ENCODE measurements around the gene CHURC1. TPM values are rescaled to one million over a fixed set of nuclear protein-coding genes. Genes with fewer than 3 reads are reported as not detected.
"Not testable (repeated sequence)": the region's sequence is repeated elsewhere in the genome, so short reads cannot be mapped to it uniquely, and the experiment has no call there.

The CHURC1 gene
- total RNA-seq, 2 donors from 2014 or later = 69.5 to 78.3 TPM

GRCh38 chr14:64879635-64880220 is 34.5 kb upstream of the CHURC1 start, which contains the start of gene SPTB:
Gene SPTB (minus strand): TSS chr14:64879907. CDS start chr14:64823094, 56,813 bp downstream.
- ATAC-seq = peak; percentile 78
- peaks cover 12% of the 10 kb centered on the region for H3K4me1 Mint-ChIP-seq
- H3K27me3 Mint-ChIP-seq = peaks cover 70% of the 10 kb centered on the region
- peak within 1 kb of the TSS; percentile 49 for H3K27ac Mint-ChIP-seq
- peaks cover 5% of the 10 kb centered on the region for H3K36me3 Mint-ChIP-seq (ENCODE audit: low read depth)
- H3K4me3 Mint-ChIP-seq = peak within 1 kb of the TSS; percentile 91
- H3K9me3 ChIP-seq (ENCODE audit: control insufficient read depth, low read length, poor library complexity, severe bottlenecking) = no peaks in the 10 kb centered on the region
- DNase-seq = peak; percentile 22 to 51 (median 44)

GRCh38 chr14:64880221-64881121 is 33.8 kb upstream of the CHURC1 start:
- peak; percentile 85 for ATAC-seq
- H3K27me3 Mint-ChIP-seq = peaks cover 64% of the 10 kb centered on the region

GRCh38 chr14:64885559-64885958 is 28.7 kb upstream of the CHURC1 start:
- DNase-seq (no peak), ATAC-seq (no peak)
- H3K4me3 Mint-ChIP-seq = no peak overlapping the region
- H3K27me3 Mint-ChIP-seq = peaks cover 54% of the 10 kb centered on the region
- no peak overlapping the region for H3K27ac Mint-ChIP-seq
- H3K4me1 Mint-ChIP-seq = peaks cover 8% of the 10 kb centered on the region
- no peaks in the 10 kb centered on the region for H3K9me3 ChIP-seq (ENCODE audit: control insufficient read depth, low read length, poor library complexity, severe bottlenecking)
- H3K36me3 Mint-ChIP-seq (ENCODE audit: low read depth) = peaks cover 6% of the 10 kb centered on the region

More at GRCh38 chr14:64880221-64881121, 33.8 kb upstream of the CHURC1 start:
- DNase-seq = peak; percentile 27 to 46 (median 38)
- peak overlapping the region; percentile 49 for H3K27ac Mint-ChIP-seq
- H3K4me3 Mint-ChIP-seq = peak overlapping the region; percentile 91
- peaks cover 5% of the 10 kb centered on the region for H3K36me3 Mint-ChIP-seq (ENCODE audit: low read depth)
- H3K9me3 ChIP-seq (ENCODE audit: control insufficient read depth, low read length, poor library complexity, severe bottlenecking) = no peaks in the 10 kb centered on the region
- peaks cover 12% of the 10 kb centered on the region for H3K4me1 Mint-ChIP-seq

GRCh38 chr14:64889352-64889751 is 24.9 kb upstream of the CHURC1 start:
- Mint-ChIP-seq H3K27me3 (peaks cover 38% of the 10 kb centered on the region), H3K4me1 (peaks cover 3% of the 10 kb centered on the region), H3K4me3 (no peak overlapping the region), H3K36me3 (ENCODE audit: low read depth) (peaks cover 2% of the 10 kb centered on the region), H3K27ac (no peak overlapping the region)
- DNase-seq = no peak
- H3K9me3 ChIP-seq (ENCODE audit: control insufficient read depth, low read length, poor library complexity, severe bottlenecking) = no peaks in the 10 kb centered on the region
- ATAC-seq = no peak

GRCh38 chr14:64891173-64891838 is 22.9 kb upstream of the CHURC1 start:
- no peak for ATAC-seq
- H3K27ac Mint-ChIP-seq = no peak overlapping the region
- no peaks in the 10 kb centered on the region for H3K9me3 ChIP-seq (ENCODE audit: control insufficient read depth, low read length, poor library complexity, severe bottlenecking)
- peaks cover 25% of the 10 kb centered on the region for H3K27me3 Mint-ChIP-seq
- peaks cover 3% of the 10 kb centered on the region for H3K4me1 Mint-ChIP-seq
- no peak overlapping the region for H3K4me3 Mint-ChIP-seq
- no peaks in the 10 kb centered on the region for H3K36me3 Mint-ChIP-seq (ENCODE audit: low read depth)
- no peak for DNase-seq

GRCh38 chr14:64891839-64892375 is 22.3 kb upstream of the CHURC1 start:
- no peaks in the 10 kb centered on the region for H3K36me3 Mint-ChIP-seq (ENCODE audit: low read depth)
- H3K9me3 ChIP-seq (ENCODE audit: control insufficient read depth, low read length, poor library complexity, severe bottlenecking) = no peaks in the 10 kb centered on the region
- DNase-seq (peak in 1 of 3 donors; percentile 15), ATAC-seq (peak; percentile 96)
- no peak overlapping the region for H3K27ac Mint-ChIP-seq
- H3K4me1 Mint-ChIP-seq = peaks cover 3% of the 10 kb centered on the region
- H3K4me3 Mint-ChIP-seq = no peak overlapping the region
- peaks cover 22% of the 10 kb centered on the region for H3K27me3 Mint-ChIP-seq

GRCh38 chr14:64899958-64900357 is 14.3 kb upstream of the CHURC1 start:
- peaks cover 9% of the 10 kb centered on the region for H3K36me3 Mint-ChIP-seq (ENCODE audit: low read depth)
- H3K4me1 Mint-ChIP-seq = peaks cover 4% of the 10 kb centered on the region
- no peak for DNase-seq
- ATAC-seq = no peak
- H3K9me3 ChIP-seq (ENCODE audit: control insufficient read depth, low read length, poor library complexity, severe bottlenecking) = no peaks in the 10 kb centered on the region
- peaks cover 45% of the 10 kb centered on the region for H3K27me3 Mint-ChIP-seq
- no peak overlapping the region for H3K4me3 Mint-ChIP-seq
- H3K27ac Mint-ChIP-seq = peak overlapping the region; percentile 29

GRCh38 chr14:64906022-64906421 is 8.2 kb upstream of the CHURC1 start:
- Mint-ChIP-seq H3K4me1 (peaks cover 6% of the 10 kb centered on the region), H3K36me3 (ENCODE audit: low read depth) (peaks cover 2% of the 10 kb centered on the region), H3K27me3 (peaks cover 54% of the 10 kb centered on the region), H3K4me3 (no peak overlapping the region), H3K27ac (no peak overlapping the region)
- no peak for ATAC-seq
- H3K9me3 ChIP-seq (ENCODE audit: control insufficient read depth, low read length, poor library complexity, severe bottlenecking) = no peaks in the 10 kb centered on the region
- DNase-seq = no peak

GRCh38 chr14:64910847-64911495 is 3.3 kb upstream of the CHURC1 start:
- Mint-ChIP-seq H3K4me3 (no peak overlapping the region), H3K27me3 (peaks cover 15% of the 10 kb centered on the region), H3K27ac (peak overlapping the region; percentile 37), H3K36me3 (ENCODE audit: low read depth) (no peaks in the 10 kb centered on the region), H3K4me1 (peaks cover 23% of the 10 kb centered on the region)
- no peak for ATAC-seq
- no peaks in the 10 kb centered on the region for H3K9me3 ChIP-seq (ENCODE audit: control insufficient read depth, low read length, poor library complexity, severe bottlenecking)
- no peak for DNase-seq

GRCh38 chr14:64912261-64912660 is 2.0 kb upstream of the CHURC1 start:
- DNase-seq = no peak
- peaks cover 29% of the 10 kb centered on the region for H3K4me1 Mint-ChIP-seq
- H3K36me3 Mint-ChIP-seq (ENCODE audit: low read depth) = no peaks in the 10 kb centered on the region
- H3K27ac Mint-ChIP-seq = no peak overlapping the region
- peaks cover 4% of the 10 kb centered on the region for H3K27me3 Mint-ChIP-seq
- ATAC-seq = no peak
- H3K4me3 Mint-ChIP-seq = no peak overlapping the region
- no peaks in the 10 kb centered on the region for H3K9me3 ChIP-seq (ENCODE audit: control insufficient read depth, low read length, poor library complexity, severe bottlenecking)

GRCh38 chr14:64913477-64913876 is 778 bp upstream of the CHURC1 start:
- H3K27me3 Mint-ChIP-seq; ATAC-seq; H3K4me3 Mint-ChIP-seq; H3K9me3 ChIP-seq (ENCODE audit: control insufficient read depth, low read length, poor library complexity, severe bottlenecking); DNase-seq; H3K36me3 Mint-ChIP-seq (ENCODE audit: low read depth): not testable (repeated sequence)
- H3K4me1 Mint-ChIP-seq = peaks cover 39% of the 10 kb centered on the region
- H3K27ac Mint-ChIP-seq = peak overlapping the region; percentile 98

- ATAC-seq (no peak), DNase-seq (no peak)
- Mint-ChIP-seq H3K27me3 (no peaks in the 10 kb centered on the region), H3K4me1 (peaks cover 43% of the 10 kb centered on the region), H3K27ac (peak overlapping the region; percentile 98), H3K4me3 (peak overlapping the region; percentile 94), H3K36me3 (ENCODE audit: low read depth) (peaks cover 4% of the 10 kb centered on the region)
- H3K9me3 ChIP-seq (ENCODE audit: control insufficient read depth, low read length, poor library complexity, severe bottlenecking) = no peaks in the 10 kb centered on the region
Observed at GRCh38 chr14:64915029-64915424, 772 bp downstream of the CHURC1 start.
